ENCODE data around the gene SETD5. TPM values are rescaled to one million over a fixed set of nuclear protein-coding genes. Genes with fewer than 3 reads are reported as not detected.

SETD5 gene
- total and polyA plus RNA-seq, 8 donors = 25.5 to 78.0 (median 40.7) TPM

DNA sequence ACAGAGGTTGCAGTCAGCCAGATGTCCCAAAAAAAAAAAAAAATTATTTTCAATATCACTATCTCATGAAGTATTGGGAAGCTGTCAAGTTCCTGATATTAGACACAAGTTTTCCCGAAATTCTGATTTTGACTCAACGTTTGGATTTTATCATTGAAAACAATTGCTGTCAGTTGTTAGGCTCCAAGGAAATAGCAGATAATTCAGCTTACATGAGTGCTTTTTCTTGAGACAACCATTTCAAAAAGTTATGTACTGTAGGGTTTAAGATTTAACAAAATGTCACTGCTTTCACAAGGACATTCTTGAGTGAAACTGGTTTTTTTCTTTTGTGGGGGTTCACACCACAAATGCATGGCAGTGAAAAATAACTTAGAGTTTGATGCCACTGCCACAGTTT, 9.3 kb upstream of the SETD5 start:
- no peak for ATAC-seq
- H3K27ac ChIP-seq = no peak overlapping the region
- no peak overlapping the region for H3K4me3 ChIP-seq
- TF ChIP-seq, protein P1, sequence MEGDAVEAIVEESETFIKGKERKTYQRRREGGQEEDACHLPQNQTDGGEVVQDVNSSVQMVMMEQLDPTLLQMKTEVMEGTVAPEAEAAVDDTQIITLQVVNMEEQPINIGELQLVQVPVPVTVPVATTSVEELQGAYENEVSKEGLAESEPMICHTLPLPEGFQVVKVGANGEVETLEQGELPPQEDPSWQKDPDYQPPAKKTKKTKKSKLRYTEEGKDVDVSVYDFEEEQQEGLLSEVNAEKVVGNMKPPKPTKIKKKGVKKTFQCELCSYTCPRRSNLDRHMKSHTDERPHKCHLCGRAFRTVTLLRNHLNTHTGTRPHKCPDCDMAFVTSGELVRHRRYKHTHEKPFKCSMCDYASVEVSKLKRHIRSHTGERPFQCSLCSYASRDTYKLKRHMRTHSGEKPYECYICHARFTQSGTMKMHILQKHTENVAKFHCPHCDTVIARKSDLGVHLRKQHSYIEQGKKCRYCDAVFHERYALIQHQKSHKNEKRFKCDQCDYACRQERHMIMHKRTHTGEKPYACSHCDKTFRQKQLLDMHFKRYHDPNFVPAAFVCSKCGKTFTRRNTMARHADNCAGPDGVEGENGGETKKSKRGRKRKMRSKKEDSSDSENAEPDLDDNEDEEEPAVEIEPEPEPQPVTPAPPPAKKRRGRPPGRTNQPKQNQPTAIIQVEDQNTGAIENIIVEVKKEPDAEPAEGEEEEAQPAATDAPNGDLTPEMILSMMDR (IDR thresholded peaks at IDR 0.05) = no peak
- intact Hi-C loops (cut with DNase I) = loop anchor here in 1 of 3 donors (10.0 kb wide), 1 partner anchor 77 kb away; no protein-coding TSS in a partner anchor
- H3K27me3 ChIP-seq = no peaks in the 10 kb centered on the region
- peaks cover 14 to 19% (median 17%) of the 10 kb centered on the region in 3 donors for H3K4me1 ChIP-seq
- H3K36me3 ChIP-seq = peaks cover 8 to 55% (median 45%) of the 10 kb centered on the region in 3 donors
- no peak for DNase-seq
- WGBS, 2 donors = 47 to 48% methylated on average over 2 of the region's 2 CpGs
- no peaks in the 10 kb centered on the region for H3K9me3 ChIP-seq
- FAIRE-seq = no peak

DNA sequence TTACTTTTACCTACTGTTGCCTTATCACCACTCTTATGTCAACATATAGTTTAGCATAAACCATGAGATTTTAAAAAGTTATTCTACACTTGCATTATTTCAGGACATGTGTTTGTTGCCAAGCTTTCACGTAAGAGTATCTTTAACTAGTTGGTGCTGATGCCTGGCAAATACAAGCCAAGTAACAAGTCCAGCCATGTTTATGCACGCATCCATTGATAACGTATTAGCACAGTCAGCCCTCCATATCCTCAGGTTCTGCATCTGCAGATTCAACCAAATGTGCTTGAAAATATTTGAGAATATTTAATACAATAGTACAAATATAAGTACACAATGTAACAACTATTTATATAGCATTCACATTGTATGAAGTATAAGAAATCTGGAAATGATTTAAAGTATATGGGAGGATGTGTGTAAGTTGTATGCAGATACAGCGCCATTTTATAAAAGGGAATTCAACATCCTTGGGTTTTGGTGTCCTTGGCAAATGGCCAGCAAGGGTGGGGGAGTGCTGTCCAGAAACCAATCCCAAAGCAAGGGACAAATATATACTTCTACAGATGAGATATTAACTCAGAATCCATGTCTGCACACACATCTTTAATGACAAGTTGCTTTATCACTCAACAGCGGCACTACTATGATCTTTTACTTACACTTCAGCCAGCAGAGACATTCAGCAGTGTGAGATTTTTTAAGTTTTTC, 8.7 kb upstream of the SETD5 start:
- intact Hi-C loops (cut with DNase I) = loop anchor here in 1 of 3 donors (10.0 kb wide), 1 partner anchor 76 kb away; no protein-coding TSS in a partner anchor
- DNase-seq = peak in 1 of 6 donors; percentile 31
- Histone ChIP-seq H3K27ac (no peak overlapping the region), H3K9me3 (no peaks in the 10 kb centered on the region), H3K36me3 (peaks cover 8 to 55% (median 45%) of the 10 kb centered on the region in 3 donors), H3K27me3 (no peaks in the 10 kb centered on the region), H3K4me1 (peaks cover 16 to 20% (median 18%) of the 10 kb centered on the region in 3 donors), H3K4me3 (no peak overlapping the region)
- no peak for ATAC-seq
- FAIRE-seq = no peak
- TF ChIP-seq, protein P1 (IDR thresholded peaks at IDR 0.05) = no peak
- 81 to 86% methylated on average over 5 of the region's 5 CpGs for WGBS, 2 donors

DNA sequence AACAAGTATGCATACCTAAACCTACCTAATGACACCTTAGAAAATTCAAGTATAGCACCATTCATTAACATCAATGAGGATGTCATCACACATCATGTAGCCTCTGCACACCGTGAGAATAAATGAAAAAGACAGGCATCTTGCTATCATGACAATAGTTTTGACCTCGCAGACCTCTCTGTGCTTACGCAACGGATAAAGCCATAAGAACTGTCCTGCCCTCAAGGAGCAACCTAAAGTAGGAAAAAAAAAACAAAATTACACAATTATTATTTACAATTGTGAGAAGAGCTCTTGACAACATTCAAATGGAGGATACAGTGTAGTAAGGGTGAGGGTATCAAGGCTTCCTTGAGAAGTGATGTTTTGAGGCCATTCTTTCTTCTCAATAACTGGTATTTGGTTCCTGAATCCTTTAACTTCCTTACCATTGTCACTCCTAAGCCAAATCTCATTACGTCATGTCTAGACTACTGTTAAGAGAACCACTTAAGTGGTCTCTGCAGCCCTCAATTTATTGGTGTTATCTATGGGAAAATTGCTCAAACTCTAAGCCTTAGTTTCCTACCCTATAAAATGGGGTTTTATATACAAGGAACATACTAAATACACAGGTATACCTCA, 7.0 kb upstream of the SETD5 start:
- Histone ChIP-seq H3K4me1 (peaks cover 29 to 36% (median 32%) of the 10 kb centered on the region in 3 donors), H3K36me3 (peaks cover 8 to 44% (median 31%) of the 10 kb centered on the region in 3 donors), H3K27me3 (no peaks in the 10 kb centered on the region), H3K27ac (no peak overlapping the region), H3K9me3 (no peaks in the 10 kb centered on the region), H3K4me3 (no peak overlapping the region)
- intact Hi-C loops (cut with DNase I) = loop anchor here in 1 of 3 donors (10.0 kb wide), 1 partner anchor 54 kb away; no protein-coding TSS in a partner anchor
- ATAC-seq (no peak), FAIRE-seq (no peak), DNase-seq (no peak)
- TF ChIP-seq, protein P1 (IDR thresholded peaks at IDR 0.05) = no peak
- 91 to 96% methylated on average over 5 of the region's 5 CpGs for WGBS, 2 donors

DNA sequence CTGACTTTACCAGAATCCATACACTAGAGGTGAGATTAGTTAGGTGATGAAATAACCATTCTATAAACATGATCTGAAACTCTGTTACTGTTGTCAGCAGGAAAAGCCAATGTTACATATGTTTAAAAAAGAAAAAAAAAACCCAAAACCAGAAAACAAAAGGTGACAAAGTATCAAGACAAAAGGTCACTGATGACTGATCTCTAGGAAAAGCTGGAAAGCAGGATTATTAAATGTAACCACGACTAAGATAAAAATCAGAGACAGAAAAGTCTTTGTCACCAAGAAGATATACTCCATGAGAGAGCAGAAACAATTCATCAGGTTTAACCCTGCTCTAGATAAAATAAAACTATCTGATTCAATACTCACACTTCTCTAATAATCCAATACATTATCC, 5.4 kb upstream of the SETD5 start:
- WGBS, 2 donors = 0% methylated on average over 1 of the region's 1 CpG
- H3K27ac ChIP-seq = no peak overlapping the region
- intact Hi-C loops (cut with DNase I) = loop anchor here in 1 of 3 donors (10.0 kb wide), 1 partner anchor 53 kb away; no protein-coding TSS in a partner anchor

More for the DNA sequence above, 5.4 kb upstream of the SETD5 start:
- no peak for DNase-seq
- ATAC-seq = no peak
- no peak for FAIRE-seq
- H3K4me1 ChIP-seq = peaks cover 33 to 39% (median 36%) of the 10 kb centered on the region in 3 donors
- H3K36me3 ChIP-seq = peaks cover 5 to 38% (median 31%) of the 10 kb centered on the region in 3 donors
- H3K4me3 ChIP-seq = no peak overlapping the region
- TF ChIP-seq, protein P1 (IDR thresholded peaks at IDR 0.05) = no peak
- no peaks in the 10 kb centered on the region for H3K27me3 ChIP-seq
- H3K9me3 ChIP-seq = no peaks in the 10 kb centered on the region

All from pancreas (tissue), 10 donors.